MCF 10A (cell line): ENCODE data around the gene PRR20G. TPM values are rescaled to one million over a fixed set of nuclear protein-coding genes. Genes with fewer than 3 reads are reported as not detected.

Experiments used
- BruUV-seq: library from RNA; stranded (reverse); fragments of 400-500 nt; replicated peaks from 2 replicates; lab custom pipeline; 2021; lab: Mats Ljungman, UMichigan
- CTCF ChIA-PET: fragments of 300-600 bp; sonication (Branson Sonifier 250); formaldehyde crosslinking; extraction: SDS; loops from one replicate; lab custom pipeline; 2021; ENCODE audit warnings: antibody characterized with exemption, inconsistent platforms; lab: Yijun Ruan, JAX
- POLR2A ChIA-PET: fragments of 300-600, 350-650 bp; sonication (Branson Sonifier 250); formaldehyde crosslinking; extraction: SDS; loops from one replicate; lab custom pipeline; 2020; ENCODE audit warnings: antibody characterized with exemption, inconsistent platforms; lab: Yijun Ruan, JAX
- DNase-seq: peaks from one replicate; pipeline ENCODE4 v3.0.0-alpha.2; 2018; ENCODE audit not compliant: unreplicated experiment
- H3K27ac Mint-ChIP-seq: one replicate; pipeline ENCODE4 v1.8.0; 2022; ENCODE audit warnings: mild to moderate bottlenecking, low read depth, mixed read lengths; ENCODE audit not compliant: unreplicated experiment
- H3K27me3 Mint-ChIP-seq: one replicate; pipeline ENCODE4 v1.8.0; 2022; ENCODE audit warnings: mixed read lengths; ENCODE audit not compliant: insufficient read depth, unreplicated experiment
- H3K36me3 Mint-ChIP-seq: one replicate; pipeline ENCODE4 v1.8.0; 2022; ENCODE audit warnings: mild to moderate bottlenecking, moderate library complexity, mixed read lengths; ENCODE audit not compliant: insufficient read depth, unreplicated experiment
- H3K4me1 Mint-ChIP-seq: one replicate; pipeline ENCODE4 v1.8.0; 2022; ENCODE audit warnings: mixed read lengths; ENCODE audit not compliant: insufficient read depth, unreplicated experiment
- H3K4me3 Mint-ChIP-seq: one replicate; pipeline ENCODE4 v1.8.0; 2022; ENCODE audit warnings: mild to moderate bottlenecking, moderate library complexity, mixed read lengths; ENCODE audit not compliant: unreplicated experiment
- H3K9me3 Mint-ChIP-seq: one replicate; pipeline ENCODE4 v1.8.0; 2022; ENCODE audit warnings: mixed read lengths; ENCODE audit not compliant: unreplicated experiment
- CTCF ChIP-seq: fragments of 200-600 bp; IDR thresholded peaks from one replicate; pipeline ENCODE4 v1.8.0; 2022; ENCODE audit warnings: antibody characterized with exemption, mild to moderate bottlenecking; ENCODE audit not compliant: unreplicated experiment
- intact Hi-C: fragments of 100-400 bp; cut with micrococcal nuclease; formaldehyde crosslinking; loops from 2 replicates; pipeline ENCODE4 v1.14.1; 2022
- total RNA-seq: library from RNA; stranded (reverse); gene quantifications from 2 replicates; pipeline ENCODE4 v1.2.3, GENCODE V29; 2022

The PRR20G gene
- total RNA-seq, 1 experiment from 2014 or later = not detected

DNA sequence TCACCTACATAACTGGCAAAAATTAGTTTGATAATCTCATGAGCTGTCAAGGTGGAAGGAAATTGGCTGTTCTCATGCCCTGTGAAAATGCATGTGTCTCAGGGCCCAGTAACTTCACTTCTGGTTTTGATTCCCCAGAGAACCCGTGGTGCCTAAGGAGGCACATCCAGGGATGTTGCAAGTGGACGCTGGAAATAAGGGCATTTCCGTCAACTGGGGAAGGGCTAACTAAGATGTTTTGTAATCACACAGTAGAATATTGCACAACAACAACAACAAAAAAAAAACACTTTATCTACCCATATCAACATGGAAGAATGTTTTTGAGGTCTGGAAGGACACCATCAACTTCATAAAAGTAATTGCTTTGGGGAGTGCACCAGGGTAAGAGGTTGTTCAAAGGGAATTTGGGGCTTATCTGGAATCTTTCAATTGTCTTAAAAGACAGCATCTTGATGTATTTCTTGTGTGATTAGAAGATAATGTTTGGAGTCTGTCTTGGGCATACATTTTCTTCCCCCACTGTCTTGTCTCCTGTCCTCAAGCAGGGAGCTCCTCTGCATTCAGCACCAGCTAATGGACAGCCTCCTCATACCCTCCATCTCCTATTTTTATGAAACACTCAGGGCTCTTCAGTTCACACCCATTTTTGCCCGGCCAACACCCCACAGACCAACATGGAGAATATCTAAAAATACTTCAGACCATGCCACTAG, 37.2 kb upstream of the PRR20G start:
- peak; percentile 48 for DNase-seq
- Mint-ChIP-seq H3K9me3 (peaks cover under 1% of the 10 kb centered on the region), H3K27me3 (peaks cover 24% of the 10 kb centered on the region), H3K4me3 (no peak overlapping the region), H3K4me1 (peaks cover 11% of the 10 kb centered on the region), H3K27ac (no peak overlapping the region), H3K36me3 (no peaks in the 10 kb centered on the region)
- BruUV-seq = no TSS peak
- intact Hi-C loops = no loop called here
- no peak for TF ChIP-seq CTCF
- POLR2A ChIA-PET = interaction anchor here (1.2 kb wide), 1 partner anchor 17 kb away, joined by 3 read pairs; no protein-coding TSS in a partner anchor
- CTCF ChIA-PET = interaction anchor here (0.7 kb wide), 1 partner anchor 78 kb away, joined by 6 read pairs; no protein-coding TSS in a partner anchor

GRCh38 chr3:127324076-127324475, 36.2 kb upstream of the PRR20G start:
- no peak for TF ChIP-seq CTCF
- Mint-ChIP-seq H3K36me3 (no peaks in the 10 kb centered on the region), H3K27ac (no peak overlapping the region), H3K4me1 (peaks cover 11% of the 10 kb centered on the region), H3K4me3 (no peak overlapping the region), H3K9me3 (no peaks in the 10 kb centered on the region), H3K27me3 (peaks cover 24% of the 10 kb centered on the region)
- no peak for DNase-seq
- intact Hi-C loops = no loop called here
- POLR2A ChIA-PET = no interaction called here
- CTCF ChIA-PET = no interaction called here
- no TSS peak for BruUV-seq

- no peaks in the 10 kb centered on the region for H3K9me3 Mint-ChIP-seq
- H3K27ac Mint-ChIP-seq = no peak overlapping the region
- TF ChIP-seq CTCF = no peak
- POLR2A ChIA-PET = no interaction called here
- no peak for DNase-seq
- no TSS peak for BruUV-seq
- H3K4me1 Mint-ChIP-seq = peaks cover 11% of the 10 kb centered on the region
- H3K4me3 Mint-ChIP-seq = no peak overlapping the region
- H3K27me3 Mint-ChIP-seq = peaks cover 27% of the 10 kb centered on the region
- H3K36me3 Mint-ChIP-seq = no peaks in the 10 kb centered on the region
- CTCF ChIA-PET = no interaction called here
- intact Hi-C loops = no loop called here
Observed at GRCh38 chr3:127323581-127323980, 35.7 kb upstream of the PRR20G start.

DNA sequence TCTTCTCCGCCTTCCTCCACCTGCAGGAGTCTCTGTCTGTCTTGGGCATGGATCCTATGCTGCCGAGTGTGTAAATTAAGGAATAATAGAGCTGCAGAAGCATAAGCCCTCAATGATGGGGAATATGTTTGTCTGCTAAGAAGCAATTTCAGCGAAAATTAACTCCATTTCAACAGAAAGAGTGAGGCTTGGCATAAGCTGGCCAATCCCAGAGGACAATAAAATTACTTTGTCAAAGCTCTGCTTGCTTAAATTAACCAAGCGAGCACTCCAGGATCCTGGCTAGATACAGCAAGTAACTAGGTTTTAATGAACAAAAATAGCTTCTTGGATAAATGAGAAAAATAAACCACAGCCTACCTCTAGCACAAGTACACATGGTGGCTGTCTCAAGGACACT, 33.5 kb upstream of the PRR20G start:
- BruUV-seq = no TSS peak
- Mint-ChIP-seq H3K9me3 (no peaks in the 10 kb centered on the region), H3K36me3 (no peaks in the 10 kb centered on the region), H3K27me3 (peaks cover 31% of the 10 kb centered on the region), H3K4me3 (no peak overlapping the region), H3K27ac (no peak overlapping the region), H3K4me1 (peaks cover 11% of the 10 kb centered on the region)
- intact Hi-C loops = no loop called here
- ChIA-PET CTCF (interaction anchor here (1.1 kb wide), 1 partner anchor 318 kb away, joined by 3 read pairs; no protein-coding TSS in a partner anchor), POLR2A (no interaction called here)
- no peak for DNase-seq
- no peak for TF ChIP-seq CTCF
